ENCODE measurements around the gene SPPL3.
"Not testable (repeated sequence)": the region's sequence is repeated elsewhere in the genome, so short reads cannot be mapped to it uniquely, and the experiment has no call there.

SPPL3 gene

DNA sequence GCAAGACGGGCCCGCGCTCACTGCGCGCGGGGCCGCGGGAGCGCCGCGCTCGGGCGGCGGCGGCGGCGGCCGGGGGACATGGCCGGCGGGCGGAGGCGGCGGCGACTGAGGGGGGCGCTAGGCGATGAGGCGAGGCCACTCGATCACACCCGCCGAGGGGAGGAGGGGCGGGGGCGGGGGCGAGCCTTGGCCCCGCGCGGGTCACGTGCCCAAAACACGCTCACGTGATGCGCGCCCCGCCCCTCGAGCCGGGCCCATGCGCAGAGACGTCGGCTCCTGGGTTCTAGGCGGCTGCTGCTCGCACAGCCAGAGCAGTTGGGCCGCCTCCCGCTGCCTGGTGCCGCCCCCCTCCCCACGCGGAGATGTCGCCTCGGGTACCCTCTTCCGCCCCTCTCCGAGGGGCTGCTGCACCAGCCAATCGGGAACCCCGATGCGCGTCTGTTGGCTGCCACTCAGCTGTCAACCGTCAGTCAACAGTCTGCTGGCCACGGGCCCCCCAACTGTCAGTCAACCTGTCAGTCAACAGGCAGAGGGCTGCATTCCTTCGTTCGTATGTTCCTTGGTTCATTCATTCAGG is at the start of gene SPPL3:
Gene SPPL3 (minus strand): TSS at position 162 of the 577 bp plus-strand sequence. CDS start 491 bp downstream, outside the sequence.
- no peak for DNase-seq (ENCODE audit: low read depth)

DNA sequence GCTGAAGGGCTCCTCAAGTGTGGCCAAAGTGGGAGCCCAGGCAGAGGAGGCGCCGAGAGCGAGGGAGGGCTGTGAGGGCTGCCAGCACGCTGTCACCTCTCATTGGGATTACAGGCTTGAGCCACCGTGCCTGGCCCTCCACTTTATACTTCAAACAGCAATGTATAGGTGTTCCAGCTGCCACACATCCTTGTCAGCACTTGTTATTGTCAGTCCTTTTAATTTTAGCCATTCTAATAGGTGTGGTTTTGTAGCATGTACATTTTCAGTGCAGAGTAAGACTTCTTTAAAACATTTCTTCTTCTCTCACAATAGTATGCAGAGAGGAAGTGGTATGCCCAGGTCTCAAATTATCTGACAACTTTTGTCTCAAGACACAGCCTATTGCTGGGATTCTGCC is 46.6 kb upstream of the SPPL3 start:
- no peak for DNase-seq (ENCODE audit: low read depth)

DNA sequence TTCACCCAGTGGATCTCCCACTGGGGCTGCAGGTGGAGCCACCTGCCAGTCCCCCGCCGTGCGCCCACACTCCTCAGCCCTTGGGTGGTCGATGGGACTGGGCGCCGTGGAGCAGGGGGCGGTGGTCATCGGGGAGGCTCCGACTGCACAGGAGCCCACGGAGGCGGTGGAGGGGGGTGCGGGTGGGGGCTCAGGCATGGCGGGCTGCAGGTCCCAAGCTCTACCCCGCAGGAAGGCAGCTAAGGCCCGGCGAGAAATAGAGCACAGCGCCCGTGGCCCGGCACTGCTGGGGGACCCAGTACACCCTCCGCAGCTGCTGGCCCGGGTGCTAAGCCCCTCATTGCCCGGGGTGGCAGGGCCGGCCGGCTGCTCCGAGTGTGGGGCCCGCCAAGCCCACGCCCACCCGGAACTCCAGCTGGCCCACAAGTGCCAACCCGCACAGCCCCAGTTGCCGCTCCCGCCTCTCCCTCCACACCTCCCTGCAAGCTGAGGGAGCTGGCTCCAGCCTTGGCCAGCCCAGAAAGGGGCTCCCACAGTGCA is 46.2 kb upstream of the SPPL3 start:
- not testable (repeated sequence) for DNase-seq (ENCODE audit: low read depth)

GRCh38 chr12:120945516-120945915 is 41.4 kb upstream of the SPPL3 start:
- DNase-seq (ENCODE audit: low read depth), result not testable (repeated sequence)

DNA sequence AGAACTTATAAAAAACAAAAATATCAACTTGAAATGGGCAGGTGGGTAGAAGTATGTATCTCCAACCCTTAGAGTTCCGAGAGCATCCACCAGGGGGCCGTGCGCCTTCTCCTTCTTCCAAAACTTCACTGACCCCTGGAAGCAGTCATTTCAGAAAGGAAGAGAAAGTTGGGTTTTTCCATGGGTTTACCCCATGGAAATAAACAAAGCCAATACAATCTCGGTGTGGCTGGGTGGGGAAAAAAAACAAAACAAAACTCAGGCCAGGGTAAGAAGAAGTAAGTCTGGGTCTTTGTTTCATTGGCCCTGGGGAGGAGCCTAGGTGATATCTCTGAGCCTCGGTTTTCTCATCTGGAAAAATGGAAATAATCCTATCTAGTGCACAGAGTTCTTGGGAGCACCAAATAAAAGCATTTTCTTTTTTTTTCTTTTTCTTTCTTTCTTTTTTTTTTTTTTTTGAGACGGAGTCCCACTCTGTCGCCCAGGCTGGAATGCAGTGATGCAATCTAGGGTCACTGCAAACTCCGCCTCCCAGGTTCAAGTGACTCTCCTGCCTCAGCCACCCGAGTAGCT is 40.6 kb upstream of the SPPL3 start:
- DNase-seq (ENCODE audit: low read depth), result no peak

GRCh38 chr12:120943482-120943881 is 39.3 kb upstream of the SPPL3 start:
- DNase-seq (ENCODE audit: low read depth), result no peak

GRCh38 chr12:120941846-120942405 is 37.8 kb upstream of the SPPL3 start:
- DNase-seq (ENCODE audit: low read depth), result no peak

DNA sequence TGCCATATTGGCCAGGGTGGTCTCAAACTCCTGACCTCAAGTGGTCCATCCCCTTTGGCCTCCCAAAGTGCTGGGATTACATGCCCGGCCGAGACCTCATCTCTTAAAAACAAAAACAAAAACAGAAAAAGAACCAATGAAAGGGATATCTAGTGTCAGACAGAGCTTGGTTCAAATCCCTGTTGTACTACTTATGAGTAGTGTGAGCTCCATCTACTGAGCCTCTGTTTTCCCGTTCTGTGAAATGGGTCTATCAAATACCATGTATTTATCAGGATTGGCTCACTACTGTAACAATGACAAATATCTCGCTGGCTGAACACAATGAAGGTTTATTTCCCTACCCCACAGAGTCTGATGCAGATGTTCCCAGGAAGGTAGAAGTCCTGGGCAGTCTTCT is 37.3 kb upstream of the SPPL3 start:
- DNase-seq (ENCODE audit: low read depth), result no peak

DNA sequence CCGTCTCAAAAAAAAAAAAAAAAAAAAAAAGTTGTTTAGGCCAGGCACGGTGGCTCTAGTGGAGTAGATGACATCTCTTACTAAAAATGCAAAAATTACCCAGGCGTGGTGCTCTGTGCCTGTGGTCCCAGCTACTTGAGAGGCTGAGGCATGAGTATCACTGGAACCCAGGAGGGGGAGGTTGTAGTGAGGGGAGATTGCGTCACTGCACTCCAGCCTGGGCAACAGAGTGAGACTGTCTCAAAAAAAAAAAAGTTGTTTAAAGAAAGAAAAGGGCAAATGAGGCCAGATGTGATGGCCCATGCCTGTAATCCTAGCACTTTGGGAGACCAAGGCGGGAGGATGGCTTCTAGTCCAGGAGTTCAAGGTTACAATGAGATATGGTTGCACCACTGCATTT is 36.6 kb upstream of the SPPL3 start:
- peak; percentile 16 for DNase-seq (ENCODE audit: low read depth)

- no peak for DNase-seq (ENCODE audit: low read depth)
These were observed 35.8 kb upstream of the SPPL3 start for GRCh38 chr12:120940006-120940405.

- no peak for DNase-seq (ENCODE audit: low read depth)
These were observed 35.4 kb upstream of the SPPL3 start for GRCh38 chr12:120939523-120939922.

DNA sequence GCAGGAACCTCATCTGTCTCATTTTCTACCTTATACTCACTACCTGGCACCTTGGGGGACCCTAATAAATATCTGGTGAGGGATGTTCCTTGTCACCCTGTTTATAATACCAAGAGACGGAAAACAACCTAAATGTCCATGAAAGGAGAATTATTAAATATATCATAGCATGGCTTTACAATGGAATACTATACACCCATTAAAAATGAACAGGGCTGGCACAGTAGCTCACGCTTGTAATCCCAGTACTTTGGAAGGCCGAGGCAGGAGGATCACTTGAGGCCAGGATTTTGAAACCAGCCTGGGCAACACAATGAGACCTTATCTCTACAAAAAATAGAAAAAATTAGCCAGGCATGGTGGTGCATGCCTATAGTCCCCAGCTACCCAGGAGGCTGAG is 34.3 kb upstream of the SPPL3 start:
- DNase-seq (ENCODE audit: low read depth), result no peak

DNA sequence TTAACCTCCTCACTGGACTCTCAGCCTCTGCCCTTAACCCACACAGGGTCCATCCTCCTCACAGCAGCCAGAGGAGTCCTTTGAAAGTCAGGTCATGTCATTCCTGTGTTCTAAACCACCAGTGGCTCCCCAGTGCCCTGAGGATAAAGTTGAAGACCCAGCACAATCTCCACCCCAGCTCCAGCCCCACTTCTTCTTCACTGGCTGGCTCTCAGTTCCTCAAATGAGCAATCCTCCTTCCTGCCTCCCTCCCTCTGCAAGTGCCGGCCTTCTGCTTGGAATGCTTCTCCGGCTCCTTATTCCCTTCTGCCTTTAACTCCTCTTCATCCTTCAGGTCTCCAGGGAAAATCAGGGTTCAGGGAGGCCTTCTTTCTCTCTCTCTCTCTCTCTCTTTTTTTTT is 32.0 kb upstream of the SPPL3 start:
- DNase-seq (ENCODE audit: low read depth), result no peak

DNA sequence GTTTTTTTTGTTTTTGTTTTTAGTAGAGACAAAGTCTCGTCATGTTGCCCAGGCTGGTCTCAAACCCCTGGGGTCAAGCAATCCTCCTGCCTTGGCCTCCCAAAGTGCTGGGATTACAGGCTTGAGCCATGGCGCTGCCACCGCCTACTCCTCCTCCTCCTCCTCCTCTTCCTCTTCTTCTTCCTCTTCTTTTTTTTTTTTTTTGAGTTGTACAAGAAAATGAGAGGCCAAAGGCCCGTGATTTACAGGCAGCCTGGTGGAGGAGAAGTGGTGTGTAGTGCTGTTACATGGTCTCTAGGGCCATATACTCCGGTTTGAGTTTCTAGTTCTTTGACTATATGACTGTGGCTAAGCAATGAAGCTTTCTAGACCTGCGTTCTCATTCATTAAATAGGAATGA is 29.6 kb upstream of the SPPL3 start:
- DNase-seq (ENCODE audit: low read depth), result no peak

DNA sequence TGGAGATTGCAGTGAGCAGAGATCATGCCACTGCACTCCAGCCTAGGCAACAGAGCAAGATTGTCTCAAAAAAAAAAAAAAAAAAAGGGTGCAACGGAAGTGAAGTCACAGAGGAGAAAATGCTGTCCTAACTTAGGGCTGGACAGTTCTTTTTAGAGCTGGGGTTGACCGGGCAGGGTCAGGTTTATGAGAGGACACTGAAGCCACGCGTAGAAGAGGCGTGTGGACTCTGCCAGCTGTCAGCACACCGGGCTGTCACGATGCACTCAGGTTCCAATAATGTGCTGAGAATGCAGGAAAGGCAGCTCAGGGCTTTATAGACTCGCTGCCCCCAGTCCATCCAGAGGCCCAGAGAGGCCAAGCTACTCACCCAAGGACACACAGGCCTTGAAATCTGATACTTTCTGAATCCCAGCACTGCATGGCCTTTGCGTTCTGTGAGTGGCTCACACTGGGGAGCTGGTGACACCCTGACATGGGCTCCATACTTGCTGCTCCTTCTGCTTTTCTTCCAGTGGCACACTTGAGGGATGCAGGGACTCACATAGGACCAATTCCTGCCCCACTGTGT is 28.9 kb upstream of the SPPL3 start:
- DNase-seq (ENCODE audit: low read depth), result no peak

- no peak for DNase-seq (ENCODE audit: low read depth)
These were observed 27.9 kb upstream of the SPPL3 start for GRCh38 chr12:120932058-120932457.

- DNase-seq (ENCODE audit: low read depth), result no peak
These were observed 25.9 kb upstream of the SPPL3 start for GRCh38 chr12:120930032-120930431.

- DNase-seq (ENCODE audit: low read depth), result no peak
These were observed 24.9 kb upstream of the SPPL3 start for GRCh38 chr12:120928864-120929652.

GRCh38 chr12:120925740-120926563 is 21.8 kb upstream of the SPPL3 start:
- no peak for DNase-seq (ENCODE audit: low read depth)

DNA sequence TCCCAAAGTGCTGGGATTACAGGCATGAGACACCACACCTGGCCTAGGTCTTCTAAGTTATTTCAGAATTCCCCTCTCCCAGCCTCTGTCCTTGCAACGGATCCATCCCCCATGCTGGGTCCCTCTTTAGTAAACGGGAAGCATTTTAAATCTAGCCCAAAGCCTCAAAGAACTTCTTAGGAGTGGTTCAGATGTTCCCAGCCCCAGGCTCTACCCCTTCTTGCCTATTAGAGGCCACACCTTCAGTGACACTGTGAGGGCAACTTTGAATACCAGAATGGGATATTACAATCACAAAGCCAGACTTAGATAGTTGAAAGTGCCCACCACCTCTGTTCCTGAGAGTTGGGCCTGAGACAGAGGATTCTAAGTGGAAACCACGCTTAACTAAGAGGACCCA is 18.1 kb upstream of the SPPL3 start:
- no peak for DNase-seq (ENCODE audit: low read depth)

- no peak for DNase-seq (ENCODE audit: low read depth)
These were observed 17.5 kb upstream of the SPPL3 start for GRCh38 chr12:120921637-120922036.

DNA sequence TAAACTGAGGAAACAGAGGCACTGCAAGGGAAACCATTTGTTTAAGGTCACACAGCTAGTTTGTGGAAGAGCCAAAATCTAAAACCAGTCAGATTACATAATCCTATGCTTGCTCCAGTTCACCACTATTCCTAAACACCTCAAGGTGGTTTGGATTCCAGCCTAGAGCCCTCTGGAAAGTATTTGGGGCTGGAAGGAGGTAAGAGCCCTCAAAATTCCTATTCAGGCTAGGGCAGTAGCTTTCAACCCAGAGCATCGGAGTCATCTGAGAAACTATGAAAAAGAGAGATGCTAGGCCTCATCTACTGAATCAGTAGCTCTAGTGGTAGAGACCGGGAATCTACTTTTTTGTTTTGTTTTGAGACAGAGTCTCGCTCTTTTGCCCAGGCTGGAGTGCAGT is 16.0 kb upstream of the SPPL3 start:
- no peak for DNase-seq (ENCODE audit: low read depth)

Data from GM04503 (cell line).